Adrenal gland (tissue), 12 donors: ENCODE measurements around the gene KDM2A. TPM values are rescaled to one million over a fixed set of nuclear protein-coding genes. Genes with fewer than 3 reads are reported as not detected.
"Not testable (repeated sequence)": the region's sequence is repeated elsewhere in the genome, so short reads cannot be mapped to it uniquely, and the experiment has no call there.

ENCODE experiments used
- DNase-seq, 7 donors: peaks; one replicate each; pipeline ENCODE4 v3.0.0-alpha.2; 2019 to 2020
- H3K27ac ChIP-seq, 5 donors: fragments of 200-600 bp; sonication (generic) in 4 of 5; 1 replicate in 3 of 5; 2 replicates in 2 of 5; pipeline versions ENCODE4 v1.5.1 to v1.8.0; 2016 to 2020; ENCODE audit warnings: mild to moderate bottlenecking in 1 of 5
- H3K27me3 ChIP-seq: fragments of 200-600 bp; 2 replicates; pipeline ENCODE4 v1.8.0; 2021
- H3K36me3 ChIP-seq, 2 donors: fragments of 200-600 bp; replicated peaks in 1 of 2; 1 replicate in 1 of 2; 2 replicates in 1 of 2; pipeline versions ENCODE4 v1.5.1 to v1.8.0; 2018 to 2022
- H3K4me1 ChIP-seq, 2 donors: fragments of 200-600 bp; replicated peaks in 1 of 2; 1 replicate in 1 of 2; 2 replicates in 1 of 2; pipeline versions ENCODE4 v1.5.1 to v1.8.0; 2018 to 2021
- H3K4me3 ChIP-seq, 4 donors: fragments of 200-600 bp; sonication (generic) in 3 of 4; one replicate each; pipeline ENCODE4 v1.5.1; 2016 to 2018
- H3K9me3 ChIP-seq, 3 donors: fragments of 200-600 bp; sonication (generic) in 1 of 3; replicated peaks in 1 of 3; 1 replicate in 2 of 3; 2 replicates in 1 of 3; pipeline versions ENCODE4 v1.5.1 to v1.8.0; 2016 to 2021
- POLR2A ChIP-seq, 2 donors: fragments of 450-650 bp; IDR thresholded peaks; one replicate each; pipeline ENCODE4 v1.6.1; 2017; ENCODE audit warnings: antibody characterized with exemption in 2 of 2, mild to moderate bottlenecking in 2 of 2, moderate library complexity in 1 of 2
- WGBS, 4 donors: extraction: QIAGEN DNeasy Blood & Tissue Kit in 2 of 4; methylation state at CpG; one replicate each; pipeline versions ENCODE4 v1.1.5 to v1.1.7; 2013 to 2017; 5-methylcytosine and 5-hydroxymethylcytosine counted together
- intact Hi-C, 2 donors: fragments of 100-400 bp; cut with DNase I; formaldehyde crosslinking; loops; one replicate each; pipeline versions ENCODE4 v1.14.1 to v1.15.0; 2022 to 2023
- polyA plus RNA-seq, 3 donors: library from polyadenylated mRNA; stranded (reverse); fragments of 200-250 nt in 2 of 3; fragments of 350-450 nt in 1 of 3; fragmentation: Illumina TruSeq in 1 of 3; extraction: RNeasy Lipid Tissue Mini Kit (QIAGEN cat#74804) in 1 of 3; gene quantifications; one replicate each; pipeline ENCODE4 v1.2.3, GENCODE V29; 2013 to 2014
- total RNA-seq, 9 donors: library from RNA; depleted of rRNA in 4 of 9; stranded (reverse); fragments of >200 nt in 4 of 9; fragments of 120-200 nt in 1 of 9; fragmentation: NEBNext Ultra II Directional in 1 of 9; extraction: Animal tissue kit (Norgen Biotek cat#: 25700) in 1 of 9; gene quantifications; one replicate each; pipeline versions ENCODE4 v1.1.0 to v1.2.4, GENCODE V29; 2013 to 2023
- TF ChIP-seq, protein P1 (sequence below), 6 experiments: fragments of 450-650 bp in 4 of 6; fragments of 200-600 bp in 2 of 6; sonication (generic) in 1 of 6; IDR thresholded peaks; 1 replicate in 5 of 6; 2 replicates in 1 of 6; pipeline versions ENCODE4 v1.5.1 to v1.8.0; 2016 to 2021; ENCODE audit warnings: antibody characterized with exemption in 6 of 6, mild to moderate bottlenecking in 2 of 6, moderate library complexity in 1 of 6
- donor health status: healthy with polysubstance abuse.
- donor health status: Bipolar disorder and iron deficiency.
- donor health status: DM: yes; HTN: yes; CAD: no.
- donor health status: DM: no; HTN: no; CAD: no.
- donor health status: DM: no; HTN: no; CAD: no.
- donor health status: DM: yes; HTN: yes; CAD: no.

Gene KDM2A
- total and polyA plus RNA-seq, 12 donors, result 30.6 to 65.3 (median 45.7) TPM

DNA sequence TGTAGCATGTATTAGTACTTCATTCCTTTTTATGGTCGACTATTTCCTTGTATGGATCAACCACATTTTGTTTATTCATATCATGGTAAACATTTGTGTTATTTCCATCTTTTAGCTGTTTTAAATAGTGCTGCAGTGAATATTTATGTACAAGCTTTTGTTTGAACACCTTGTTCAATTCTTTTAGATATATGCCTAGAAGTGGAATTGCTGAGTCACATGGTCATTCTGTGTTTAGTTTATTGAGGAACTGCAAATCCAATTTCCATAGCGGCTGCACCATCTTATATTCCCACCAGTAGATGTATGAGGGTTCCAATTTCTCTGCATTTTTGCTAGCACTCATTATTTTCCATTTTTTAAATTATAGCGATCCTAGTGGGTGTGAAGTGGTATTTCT is 85.8 kb downstream of the KDM2A start:
- H3K27ac ChIP-seq, result no peak overlapping the region
- TF ChIP-seq, protein P1, sequence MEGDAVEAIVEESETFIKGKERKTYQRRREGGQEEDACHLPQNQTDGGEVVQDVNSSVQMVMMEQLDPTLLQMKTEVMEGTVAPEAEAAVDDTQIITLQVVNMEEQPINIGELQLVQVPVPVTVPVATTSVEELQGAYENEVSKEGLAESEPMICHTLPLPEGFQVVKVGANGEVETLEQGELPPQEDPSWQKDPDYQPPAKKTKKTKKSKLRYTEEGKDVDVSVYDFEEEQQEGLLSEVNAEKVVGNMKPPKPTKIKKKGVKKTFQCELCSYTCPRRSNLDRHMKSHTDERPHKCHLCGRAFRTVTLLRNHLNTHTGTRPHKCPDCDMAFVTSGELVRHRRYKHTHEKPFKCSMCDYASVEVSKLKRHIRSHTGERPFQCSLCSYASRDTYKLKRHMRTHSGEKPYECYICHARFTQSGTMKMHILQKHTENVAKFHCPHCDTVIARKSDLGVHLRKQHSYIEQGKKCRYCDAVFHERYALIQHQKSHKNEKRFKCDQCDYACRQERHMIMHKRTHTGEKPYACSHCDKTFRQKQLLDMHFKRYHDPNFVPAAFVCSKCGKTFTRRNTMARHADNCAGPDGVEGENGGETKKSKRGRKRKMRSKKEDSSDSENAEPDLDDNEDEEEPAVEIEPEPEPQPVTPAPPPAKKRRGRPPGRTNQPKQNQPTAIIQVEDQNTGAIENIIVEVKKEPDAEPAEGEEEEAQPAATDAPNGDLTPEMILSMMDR (IDR thresholded peaks at IDR 0.05), result no peak
- TF ChIP-seq POLR2A (IDR thresholded peaks at IDR 0.05), result no peak
- H3K9me3 ChIP-seq, result no peaks in the 10 kb centered on the region
- WGBS, 4 donors, result 93 to 98% (median 95%) methylated on average over 3 of the region's 3 CpGs
- no peaks in the 10 kb centered on the region for H3K4me1 ChIP-seq
- no peak for DNase-seq
- peaks cover 0 to 44% of the 10 kb centered on the region in 2 donors for H3K36me3 ChIP-seq
- H3K4me3 ChIP-seq, result no peak overlapping the region
- intact Hi-C loops, result no loop called here
- no peaks in the 10 kb centered on the region for H3K27me3 ChIP-seq

DNA sequence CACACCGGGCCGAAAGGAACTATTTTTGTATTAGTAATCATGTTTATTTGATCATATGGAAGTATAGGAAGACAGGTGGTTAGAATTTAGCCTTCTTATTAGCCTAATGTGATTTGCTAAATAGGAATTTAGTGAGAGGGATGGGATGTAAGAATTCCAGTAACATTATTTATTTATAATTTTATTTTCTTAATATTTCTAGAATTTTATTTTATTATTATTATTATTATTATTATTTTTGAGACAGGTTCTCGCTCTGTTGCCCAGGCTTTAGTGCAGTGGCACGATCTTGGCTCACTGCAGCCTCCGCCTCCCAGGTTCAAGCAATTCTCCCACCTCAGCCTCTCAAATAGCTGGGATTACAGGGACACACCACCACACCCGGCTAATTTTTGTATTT is 90.2 kb downstream of the KDM2A start:
- intact Hi-C loops, H3K9me3 ChIP-seq, H3K27me3 ChIP-seq, DNase-seq, H3K4me3 ChIP-seq, H3K27ac ChIP-seq: not testable (repeated sequence)
- WGBS, 4 donors, result 97 to 99% (median 97%) methylated on average over 6 of the region's 6 CpGs
- Histone ChIP-seq H3K4me1 (peaks cover 0 to 12% of the 10 kb centered on the region in 2 donors), H3K36me3 (peaks cover 0 to 55% of the 10 kb centered on the region in 2 donors)

DNA sequence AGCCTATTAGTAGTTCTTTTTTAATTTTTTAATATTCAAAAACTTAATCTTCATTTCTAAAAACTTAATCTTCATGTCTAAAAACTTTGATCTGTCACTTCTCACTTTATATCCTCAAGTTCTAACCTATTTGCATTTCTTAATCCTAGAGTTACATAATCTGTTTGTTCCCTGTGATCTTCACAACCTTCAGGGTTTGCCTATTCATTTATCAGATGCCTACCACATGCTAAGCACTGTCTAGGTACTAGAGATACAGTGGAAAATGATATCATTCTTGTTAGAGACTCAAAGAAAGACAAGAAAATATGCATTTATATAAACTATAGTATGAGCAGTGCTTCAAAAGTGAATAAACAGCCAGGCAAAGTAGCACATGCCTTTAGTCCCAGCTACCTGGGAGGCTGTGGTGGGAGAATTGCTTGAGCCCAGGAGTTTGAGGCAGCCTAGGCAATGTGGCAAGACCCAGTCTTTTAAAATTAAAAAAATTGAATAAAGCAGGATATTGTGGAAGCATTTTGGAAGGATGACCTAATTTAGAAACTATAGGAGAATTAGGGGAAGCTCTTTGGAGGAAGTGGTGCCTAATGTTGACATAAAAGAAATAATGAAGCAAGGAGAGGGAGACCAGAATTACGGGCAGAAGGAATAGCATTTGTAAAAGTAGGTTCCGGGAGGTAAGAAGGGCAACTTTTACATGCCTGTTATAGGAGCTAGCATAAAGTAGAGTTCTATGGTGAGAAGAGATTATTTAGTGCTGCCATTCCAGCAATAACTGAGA is 92.8 kb downstream of the KDM2A start:
- Histone ChIP-seq H3K4me3 (no peak overlapping the region), H3K9me3 (no peaks in the 10 kb centered on the region), H3K4me1 (peaks cover 0 to 12% of the 10 kb centered on the region in 2 donors), H3K36me3 (peaks cover 0 to 63% of the 10 kb centered on the region in 2 donors), H3K27ac (peak overlapping the region in 2 of 5 donors; percentile 33 to 59), H3K27me3 (no peaks in the 10 kb centered on the region)
- WGBS, 4 donors, result 74 to 87% (median 83%) methylated on average over 2 of the region's 2 CpGs
- DNase-seq, result no peak
- no peak for TF ChIP-seq POLR2A (IDR thresholded peaks at IDR 0.05)
- TF ChIP-seq, protein P1 (IDR thresholded peaks at IDR 0.05), result no peak
- intact Hi-C loops, result no loop called here

DNA sequence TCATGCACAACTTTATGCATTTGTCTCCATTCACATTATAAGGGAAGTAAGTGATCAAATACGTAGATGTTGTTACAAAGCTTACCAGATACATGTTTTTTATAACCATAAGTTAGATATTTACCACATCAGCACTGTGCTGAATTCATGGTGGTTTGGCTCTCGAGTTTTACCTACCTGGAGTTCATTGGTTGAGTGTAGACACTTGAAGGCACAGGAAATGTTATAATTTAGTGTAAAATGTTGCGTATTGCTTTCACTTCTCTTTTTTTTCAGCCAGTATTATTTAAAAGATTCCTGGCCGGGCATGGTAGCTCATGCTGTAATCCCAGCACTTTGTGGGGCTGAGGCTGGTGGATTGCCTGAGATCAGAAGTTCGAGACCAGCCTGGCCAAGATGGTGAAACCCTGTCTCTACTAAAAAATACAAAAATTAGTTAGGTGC is 94.1 kb downstream of the KDM2A start:
- peak overlapping the region in 1 of 5 donors; percentile 1 for H3K27ac ChIP-seq
- no peaks in the 10 kb centered on the region for H3K27me3 ChIP-seq
- no peak for DNase-seq
- no peaks in the 10 kb centered on the region for H3K9me3 ChIP-seq
- no peak overlapping the region for H3K4me3 ChIP-seq
- peaks cover 0 to 66% of the 10 kb centered on the region in 2 donors for H3K36me3 ChIP-seq
- TF ChIP-seq POLR2A (IDR thresholded peaks at IDR 0.05), result no peak
- 79 to 83% (median 81%) methylated on average over 5 of the region's 5 CpGs for WGBS, 4 donors
- intact Hi-C loops, result no loop called here
- H3K4me1 ChIP-seq, result peaks cover 0 to 12% of the 10 kb centered on the region in 2 donors

DNA sequence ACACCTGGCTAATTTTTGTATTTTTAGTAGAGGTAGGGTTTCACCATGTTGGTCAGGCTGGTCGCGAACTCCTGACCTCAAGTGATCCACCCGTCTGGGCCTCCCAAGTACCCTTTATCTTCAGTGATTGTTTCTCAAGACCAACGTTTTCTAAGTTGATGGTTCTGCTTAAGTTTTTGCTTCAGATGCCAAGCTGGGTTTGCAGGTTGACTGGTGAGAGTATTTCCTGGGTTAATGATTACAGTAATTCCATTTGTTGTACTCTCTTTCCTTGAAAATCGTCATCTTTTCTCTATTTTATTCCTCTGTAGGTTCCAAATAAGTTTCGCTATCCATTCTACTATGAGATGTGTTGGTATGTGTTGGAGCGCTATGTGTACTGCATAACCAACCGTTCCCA is 108.7 kb downstream of the KDM2A start:
- Histone ChIP-seq H3K9me3 (no peaks in the 10 kb centered on the region), H3K27me3 (no peaks in the 10 kb centered on the region), H3K27ac (no peak overlapping the region), H3K4me1 (no peaks in the 10 kb centered on the region), H3K4me3 (no peak overlapping the region), H3K36me3 (peaks cover 0 to 60% of the 10 kb centered on the region in 2 donors)
- intact Hi-C loops, result no loop called here
- 90 to 92% (median 92%) methylated on average over 8 of the region's 8 CpGs for WGBS, 4 donors
- DNase-seq, result no peak
- TF ChIP-seq, protein P1 (IDR thresholded peaks at IDR 0.05), result no peak
- TF ChIP-seq POLR2A (IDR thresholded peaks at IDR 0.05), result no peak
